ENCODE results near the gene SSH2.

GRCh38 chr17:29771546-29771945, 158.5 kb downstream of the SSH2 start:
- TF ChIP-seq EP300 (IDR thresholded peaks at IDR 0.05): no peak
- no peak for TF ChIP-seq POLR2AphosphoS5 (IDR thresholded peaks at IDR 0.05)
- TF ChIP-seq CTCF (IDR thresholded peaks at IDR 0.05): no peak
- TF ChIP-seq POLR2A (IDR thresholded peaks at IDR 0.05; ENCODE audit: low read depth): no peak
